Measurements from ENCODE around the gene C2orf80.
"Not testable (repeated sequence)": the region's sequence is repeated elsewhere in the genome, so short reads cannot be mapped to it uniquely, and the experiment has no call there.

The C2orf80 gene

DNA sequence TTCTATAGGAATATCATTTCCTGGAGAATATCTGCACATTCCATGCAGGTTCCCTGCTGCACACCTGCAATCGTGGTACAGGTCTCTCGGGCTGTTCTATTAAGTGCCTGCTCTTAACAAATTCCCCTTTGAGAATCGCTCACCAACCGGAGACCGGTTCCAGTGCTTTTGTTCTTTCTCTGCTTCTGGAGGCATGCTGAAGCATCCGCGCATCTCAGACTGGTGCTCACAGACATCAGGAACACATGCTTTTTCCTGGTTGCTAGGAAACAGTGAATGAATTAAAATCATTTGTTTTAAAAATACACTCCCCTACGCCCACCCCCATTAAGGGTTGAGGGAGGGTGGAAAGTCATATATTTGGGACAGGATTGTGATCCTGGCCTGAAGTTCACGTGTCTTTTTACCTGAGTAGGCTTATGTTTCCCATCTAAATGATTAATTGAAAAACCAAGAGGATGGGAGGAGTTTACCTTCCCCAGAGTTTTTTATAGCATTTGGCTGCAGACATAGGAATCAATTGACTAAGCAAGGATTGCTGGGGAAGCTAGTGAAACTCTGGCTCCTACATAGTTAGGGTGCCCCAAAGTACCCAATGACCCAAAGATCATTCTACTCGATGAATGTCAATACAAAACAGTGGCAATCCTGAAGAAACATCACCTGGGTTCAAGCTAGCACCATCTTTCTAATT lies at the start of gene C2orf80:
Gene C2orf80 (minus strand): TSS at position 221 of the 694 bp plus-strand sequence. CDS start 3,044 bp downstream, outside the sequence.
- DNase-seq (ENCODE audit: low read depth, low spot score) = no peak

DNA sequence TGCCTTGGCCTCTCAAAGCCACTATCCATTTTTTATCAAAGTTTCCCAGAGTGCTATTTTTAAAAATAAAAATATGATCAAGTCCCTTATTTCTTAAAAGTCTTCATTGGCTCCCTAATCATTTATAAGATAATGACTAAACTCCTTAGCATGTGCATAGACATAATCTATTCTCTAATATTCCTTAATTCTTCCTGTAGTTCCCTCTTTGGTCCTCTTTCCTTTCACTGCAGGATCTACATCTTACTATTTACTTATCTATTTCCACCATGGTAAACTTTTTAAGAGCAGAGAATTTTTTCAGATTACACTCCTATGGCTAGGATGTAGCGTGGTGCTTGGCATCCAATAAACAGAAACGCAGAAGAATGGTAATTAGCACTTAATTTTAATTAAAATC lies 46.0 kb upstream of the C2orf80 start:
- no peak for DNase-seq (ENCODE audit: low read depth, low spot score)

DNA sequence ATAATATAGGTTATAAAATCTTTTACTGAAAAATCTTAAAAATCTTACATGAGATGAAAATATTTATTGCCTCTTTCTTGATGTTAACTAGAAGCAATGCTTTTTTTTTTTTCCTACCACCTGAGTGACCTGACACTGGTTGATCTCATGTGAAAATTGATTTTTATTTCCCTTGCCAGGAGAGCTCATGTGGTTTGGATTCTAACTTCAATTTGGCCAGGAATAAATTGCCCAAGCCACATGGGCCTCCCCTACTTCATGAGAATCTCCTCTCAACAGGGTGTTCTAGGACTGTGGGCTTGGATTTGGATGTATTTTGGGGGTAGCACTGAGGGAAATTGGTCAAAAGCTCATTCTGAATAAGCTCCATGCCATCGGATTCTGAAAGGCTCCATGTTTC lies 45.0 kb upstream of the C2orf80 start:
- no peak for DNase-seq (ENCODE audit: low read depth, low spot score)

DNA sequence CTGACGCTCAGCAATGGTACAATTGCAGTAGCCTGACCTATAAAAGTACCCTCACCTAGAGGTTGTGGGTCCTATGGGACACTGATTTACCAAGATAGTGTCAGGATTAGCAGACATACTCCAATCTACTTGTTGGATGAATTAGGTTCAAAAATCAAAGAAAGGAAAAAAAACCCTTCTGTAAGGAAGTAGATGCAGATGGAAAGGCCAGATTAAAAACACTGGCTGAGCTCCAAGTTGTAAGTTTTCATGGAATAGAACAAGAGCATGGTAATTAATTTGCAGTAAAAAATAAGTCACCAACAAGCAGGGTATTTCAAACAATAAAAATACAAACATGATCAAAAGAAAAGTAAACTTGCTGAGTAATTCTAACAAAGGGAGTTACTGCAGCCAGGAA lies 38.6 kb upstream of the C2orf80 start:
- DNase-seq (ENCODE audit: low read depth, low spot score) = no peak

DNA sequence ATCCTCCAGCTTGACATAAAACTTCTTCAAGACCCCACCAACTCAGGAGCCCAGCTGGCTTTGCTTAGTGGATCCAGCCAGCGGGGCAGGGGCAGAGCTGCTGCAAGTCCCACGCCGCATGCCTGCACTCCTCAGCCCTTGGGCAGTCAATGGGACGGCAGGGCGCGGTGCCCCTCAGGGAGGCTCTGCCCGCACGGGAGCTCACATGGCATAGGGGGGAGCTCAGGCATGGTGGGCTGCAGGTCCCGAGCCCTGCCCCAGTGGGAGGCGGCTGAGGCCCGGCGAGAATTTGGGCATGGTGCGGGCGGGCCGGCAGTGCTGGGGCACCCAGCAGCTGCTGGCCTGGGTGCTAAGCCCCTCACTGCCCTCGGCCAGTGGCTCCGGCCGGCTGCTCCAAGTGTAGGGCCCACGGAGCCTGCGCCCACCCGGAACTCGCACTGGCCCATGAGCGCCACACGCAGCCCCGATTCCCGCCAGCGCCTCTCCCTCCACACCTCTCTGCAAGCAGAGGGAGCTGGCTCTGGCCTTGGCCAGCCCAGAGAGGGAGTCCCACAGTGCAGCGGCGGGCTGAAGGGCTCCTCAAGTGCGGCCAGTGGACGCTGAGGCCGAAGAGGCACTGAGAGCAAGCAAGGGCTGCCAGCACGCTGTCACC lies 37.9 kb upstream of the C2orf80 start:
- DNase-seq (ENCODE audit: low read depth, low spot score) = no peak

DNA sequence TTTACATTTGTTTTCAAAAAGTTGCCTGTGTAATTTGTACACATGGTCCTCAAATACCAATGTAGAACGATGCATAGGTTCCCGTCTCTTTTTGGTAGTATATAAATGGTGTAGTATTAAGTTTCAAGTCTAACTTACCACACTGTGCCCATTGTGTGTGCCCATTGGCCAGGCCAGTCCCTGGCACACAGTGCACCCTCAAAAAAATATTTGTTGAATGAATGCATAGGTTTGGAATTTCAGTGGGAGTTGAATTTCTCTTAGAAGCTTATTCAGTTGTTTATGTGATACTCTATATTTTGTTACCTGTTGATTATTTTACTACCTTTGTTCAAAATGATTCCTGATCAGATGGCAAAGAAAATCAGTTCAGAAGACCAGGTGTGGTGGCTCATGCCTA lies 35.0 kb upstream of the C2orf80 start:
- no peak for DNase-seq (ENCODE audit: low read depth, low spot score)

DNA sequence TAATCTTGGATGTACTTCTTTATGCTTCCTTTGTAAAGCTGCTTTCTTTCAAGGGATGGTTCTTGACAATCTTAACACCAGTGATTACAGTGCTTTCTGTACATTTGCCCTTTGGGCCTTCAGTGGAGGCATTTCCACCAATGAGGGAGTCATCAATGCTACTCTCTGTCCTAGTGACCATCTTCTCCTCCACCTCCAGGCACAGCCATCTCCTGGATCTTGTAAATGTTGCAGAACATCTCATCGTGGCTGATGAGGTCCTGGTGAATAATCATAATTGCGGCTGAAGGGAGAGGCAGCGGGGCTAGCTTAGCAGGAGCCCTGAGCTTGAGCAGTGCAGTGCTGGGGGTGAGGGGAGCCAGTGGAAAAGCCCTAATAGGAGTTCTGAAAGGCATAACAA lies 32.5 kb upstream of the C2orf80 start:
- DNase-seq (ENCODE audit: low read depth, low spot score) = no peak

DNA sequence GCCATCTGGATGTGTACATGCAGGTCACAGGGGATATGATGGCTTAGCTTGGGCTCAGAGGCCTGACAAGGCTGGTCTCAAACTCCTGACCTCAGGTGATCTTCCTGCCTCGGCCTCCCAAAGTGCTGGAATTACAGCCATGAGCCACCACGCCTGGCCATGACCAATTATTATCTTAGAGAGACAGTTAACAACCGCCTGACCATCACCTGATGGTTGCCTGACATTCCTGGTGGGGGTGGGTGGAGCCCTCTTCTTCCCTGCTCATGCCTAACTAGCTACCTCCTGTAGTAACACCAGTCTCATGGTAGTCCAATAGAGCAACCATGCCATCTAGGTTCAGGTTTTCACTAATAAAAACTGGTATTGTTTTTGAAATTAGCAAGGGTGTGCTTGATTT lies 32.0 kb upstream of the C2orf80 start:
- not testable (repeated sequence) for DNase-seq (ENCODE audit: low read depth, low spot score)

DNA sequence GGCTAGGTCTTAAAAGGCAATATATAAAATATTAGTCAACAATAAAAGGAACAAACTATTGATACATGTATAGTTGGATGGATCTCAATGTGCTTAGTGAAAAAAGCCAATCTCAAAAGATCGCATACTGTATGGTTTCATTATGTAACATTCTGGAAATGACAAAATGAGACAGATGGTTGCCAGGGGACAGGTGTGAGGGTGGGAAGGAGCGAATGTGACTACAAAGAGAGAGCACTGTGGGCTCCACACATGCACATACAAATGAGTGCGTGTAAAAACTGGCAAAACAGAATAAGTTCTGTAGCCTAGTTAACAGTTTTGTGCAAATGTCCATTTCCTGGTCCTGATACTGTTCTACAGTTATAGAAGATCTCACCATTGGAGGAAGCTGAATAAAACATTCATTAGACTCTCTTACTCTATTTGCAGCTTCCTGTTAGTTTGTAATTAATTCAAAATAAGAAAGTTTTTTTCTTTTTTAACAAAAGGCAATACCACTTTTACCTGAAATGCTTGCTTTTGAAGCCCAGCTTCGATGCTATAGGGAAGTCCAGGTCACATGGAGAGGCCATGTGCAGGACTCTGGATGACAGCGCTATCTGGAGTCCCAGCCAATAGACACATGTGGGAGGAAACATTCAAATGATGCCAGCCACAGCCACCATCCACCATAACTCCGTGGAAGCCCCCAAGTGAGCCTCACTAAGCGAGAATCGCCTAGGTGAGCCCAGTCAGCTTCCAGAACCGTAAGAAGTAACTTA lies 21.0 kb upstream of the C2orf80 start:
- DNase-seq (ENCODE audit: low read depth, low spot score) = no peak

DNA sequence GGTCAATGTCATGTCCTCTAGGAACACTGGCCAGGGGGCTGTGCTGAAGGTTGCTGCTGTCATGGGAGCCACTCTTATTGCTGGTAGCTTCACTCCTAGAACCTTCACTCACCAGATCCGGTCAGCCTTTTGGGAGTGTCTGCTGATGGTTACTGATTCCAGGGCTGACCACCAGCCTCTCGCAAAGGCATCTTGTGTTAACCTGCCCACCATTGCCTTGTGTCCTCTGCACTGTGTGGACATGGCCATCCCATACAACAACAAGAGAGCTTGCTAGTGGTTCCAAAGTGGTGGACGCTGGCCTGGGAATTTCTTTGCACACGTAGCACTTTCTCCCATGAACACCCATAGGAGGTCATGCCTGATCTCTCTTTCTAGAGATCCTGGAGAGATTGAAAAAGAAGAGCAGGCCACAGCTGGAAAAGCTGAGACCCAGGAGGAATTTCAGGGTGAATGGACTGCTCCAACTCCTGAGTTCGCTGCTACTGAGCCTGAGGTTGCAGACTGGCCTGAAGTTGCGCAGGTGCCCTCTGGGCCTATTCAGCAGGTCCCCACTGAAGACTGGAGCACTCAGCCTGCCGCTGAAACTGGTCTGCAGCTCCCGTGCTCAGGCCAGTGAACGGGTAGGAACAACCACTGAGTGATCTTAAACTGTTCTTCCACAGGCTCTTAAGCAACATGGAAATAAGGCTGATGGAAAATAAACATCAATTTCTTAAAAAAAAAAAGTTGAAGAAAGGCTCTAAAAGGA lies 18.7 kb upstream of the C2orf80 start:
- no peak for DNase-seq (ENCODE audit: low read depth, low spot score)

DNA sequence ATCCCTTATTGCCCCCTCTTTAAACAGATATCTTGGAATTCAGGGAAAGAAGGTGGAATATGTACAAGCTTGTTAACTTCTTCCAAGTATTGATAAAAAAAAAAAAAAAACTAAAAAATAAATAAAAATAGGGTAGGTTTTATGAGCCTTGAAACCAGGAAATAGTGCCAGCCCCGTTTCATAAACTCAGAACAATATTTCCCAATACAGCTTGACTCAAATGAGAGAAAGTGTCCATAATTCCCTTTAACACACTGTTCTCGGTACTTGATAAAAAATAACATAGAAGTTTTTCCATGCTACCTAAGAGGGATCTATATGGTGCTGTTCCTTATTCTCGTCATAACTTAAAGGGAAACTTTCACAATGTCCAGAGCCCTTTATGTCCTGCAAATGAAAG lies 17.9 kb upstream of the C2orf80 start:
- DNase-seq (ENCODE audit: low read depth, low spot score) = no peak

DNA sequence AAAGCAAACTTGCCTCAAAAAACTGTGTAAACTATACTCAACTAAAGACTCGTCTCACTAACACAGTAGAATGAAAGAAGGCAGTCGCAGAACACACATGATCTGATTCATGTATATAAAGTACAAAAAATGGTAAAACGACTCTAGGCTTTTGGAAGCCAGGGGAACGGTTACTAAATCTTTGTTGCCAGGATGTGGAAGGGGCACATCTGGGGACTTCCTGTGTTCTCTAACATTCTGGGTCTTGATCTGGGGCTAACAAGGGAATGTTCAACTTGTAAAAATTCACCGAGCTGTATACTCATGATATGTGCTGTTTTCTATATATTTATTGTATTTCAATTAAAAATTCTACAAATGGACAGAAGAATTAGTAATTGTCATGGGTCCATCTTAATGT lies 14.3 kb upstream of the C2orf80 start:
- no peak for DNase-seq (ENCODE audit: low read depth, low spot score)

DNA sequence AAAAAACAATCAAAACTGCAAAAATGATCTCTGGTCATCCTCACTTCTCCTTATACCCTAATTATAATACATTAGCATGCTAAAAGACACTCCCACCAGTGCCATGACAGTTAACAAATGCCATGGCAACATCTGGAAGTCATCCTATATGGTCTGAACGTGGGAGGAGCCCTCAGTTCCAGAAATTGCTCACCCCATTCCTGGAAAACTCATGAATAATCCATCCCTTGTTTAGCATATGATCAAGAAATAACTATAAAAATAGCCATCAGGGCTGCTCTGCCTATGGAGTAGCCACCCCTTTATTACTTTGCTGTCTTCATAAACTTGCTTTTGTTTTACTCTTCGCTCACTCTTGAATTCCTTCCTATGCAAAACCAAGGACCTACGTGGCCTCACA lies 5.7 kb upstream of the C2orf80 start:
- no peak for DNase-seq (ENCODE audit: low read depth, low spot score)

DNA sequence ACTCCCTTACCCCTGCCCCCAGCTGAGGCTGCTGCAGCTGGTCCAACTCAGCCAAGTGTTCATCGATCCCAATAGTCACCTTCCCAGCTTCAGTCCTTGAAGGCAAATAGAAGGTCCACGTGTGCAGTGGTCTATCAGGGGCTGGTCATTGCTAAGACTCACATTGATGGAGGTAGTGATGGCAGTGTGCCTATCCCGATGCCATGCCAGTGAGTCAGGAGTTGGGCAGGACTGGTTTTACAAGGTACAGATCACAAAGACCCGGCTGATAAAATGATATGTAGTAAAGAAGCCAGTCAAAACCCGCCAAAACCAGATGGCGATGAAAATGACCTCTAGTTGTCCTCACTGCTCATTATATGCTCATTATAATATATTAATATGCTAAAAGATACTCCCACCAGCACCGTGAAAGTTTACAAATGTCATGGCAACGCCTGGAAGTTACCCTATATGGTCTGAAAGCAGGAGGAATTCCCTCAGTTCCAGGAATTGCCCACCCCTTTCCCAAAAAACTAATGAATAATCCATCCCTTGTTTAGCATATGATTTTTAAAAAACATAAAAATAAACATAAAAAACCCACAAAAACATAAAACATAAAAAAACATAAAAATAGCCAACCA lies 2.9 kb upstream of the C2orf80 start:
- no peak for DNase-seq (ENCODE audit: low read depth, low spot score)

DNA sequence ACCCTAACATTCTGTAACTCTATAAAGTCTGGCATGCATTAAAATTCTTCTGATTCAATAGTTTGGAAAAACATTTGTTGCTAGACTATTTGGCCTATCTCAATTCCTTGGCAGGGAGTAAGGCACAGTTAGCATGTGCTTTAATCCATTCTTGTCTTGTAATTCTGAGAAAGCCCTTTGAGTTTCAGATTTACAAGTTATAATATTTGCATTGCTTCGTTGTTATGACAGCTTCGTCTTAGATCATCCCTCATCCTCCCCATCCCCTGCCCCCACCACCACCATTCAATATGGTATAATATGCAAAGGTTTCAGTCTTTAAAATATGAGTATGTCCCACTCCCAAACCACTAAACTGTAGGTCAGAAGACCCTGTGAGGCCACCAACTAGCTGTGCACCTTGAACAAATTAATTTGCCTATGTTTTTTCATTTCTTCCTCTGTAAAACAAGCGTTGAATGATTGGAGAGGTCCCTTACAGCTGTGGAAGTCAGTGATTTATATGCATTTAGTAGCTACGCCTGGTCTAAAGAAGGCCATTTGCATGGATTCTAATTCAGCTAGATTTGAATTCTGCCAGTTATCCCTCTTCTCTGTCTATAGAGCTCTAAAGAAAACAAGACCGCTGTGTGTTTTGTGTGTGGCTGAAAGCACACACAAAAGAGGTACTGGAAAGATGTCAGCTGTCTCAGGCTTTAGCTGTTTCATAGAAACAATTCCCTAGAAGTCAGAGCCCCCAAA lies 591 bp downstream of the C2orf80 start:
- no peak for DNase-seq (ENCODE audit: low read depth, low spot score)

DNA sequence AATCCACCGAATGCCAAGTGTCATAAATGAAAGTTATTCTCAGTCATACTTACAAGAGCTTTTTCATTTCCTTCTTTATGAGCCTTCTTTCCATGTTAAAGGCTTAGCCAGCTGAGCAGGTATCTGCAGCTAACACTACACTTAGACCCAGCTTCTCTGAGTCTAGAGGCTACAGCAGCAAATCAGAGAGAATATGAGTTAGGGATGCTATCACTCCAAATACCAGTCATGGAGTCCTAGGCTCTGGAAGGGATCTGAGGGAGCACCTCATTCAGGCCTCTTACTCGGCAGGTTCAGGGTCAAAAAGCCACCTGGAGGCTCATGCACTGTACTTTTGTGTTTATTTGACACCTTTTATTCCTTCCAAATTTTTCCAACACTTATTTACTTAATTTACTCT lies 2.9 kb downstream of the C2orf80 start:
- DNase-seq (ENCODE audit: low read depth, low spot score) = no peak

DNA sequence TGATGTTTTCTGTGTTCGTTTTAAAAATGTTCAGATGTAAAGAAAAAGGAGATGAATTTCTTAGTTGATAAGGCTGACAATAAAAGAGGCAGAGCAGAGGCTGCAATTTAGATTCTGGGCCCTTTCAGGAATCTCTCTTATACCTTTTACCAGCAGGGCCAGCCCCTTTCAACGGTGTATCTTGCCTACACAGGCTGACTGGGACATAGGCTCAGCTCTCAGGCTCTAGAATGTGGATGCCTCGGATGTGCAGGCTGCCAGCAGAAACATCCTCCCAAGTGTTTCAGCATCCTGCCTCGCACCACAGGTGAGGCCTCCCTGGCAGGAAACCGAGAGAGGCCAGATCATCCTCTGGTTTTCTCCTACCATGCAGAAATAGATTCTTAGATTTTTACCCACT lies 3.4 kb downstream of the C2orf80 start:
- DNase-seq (ENCODE audit: low read depth, low spot score) = no peak

DNA sequence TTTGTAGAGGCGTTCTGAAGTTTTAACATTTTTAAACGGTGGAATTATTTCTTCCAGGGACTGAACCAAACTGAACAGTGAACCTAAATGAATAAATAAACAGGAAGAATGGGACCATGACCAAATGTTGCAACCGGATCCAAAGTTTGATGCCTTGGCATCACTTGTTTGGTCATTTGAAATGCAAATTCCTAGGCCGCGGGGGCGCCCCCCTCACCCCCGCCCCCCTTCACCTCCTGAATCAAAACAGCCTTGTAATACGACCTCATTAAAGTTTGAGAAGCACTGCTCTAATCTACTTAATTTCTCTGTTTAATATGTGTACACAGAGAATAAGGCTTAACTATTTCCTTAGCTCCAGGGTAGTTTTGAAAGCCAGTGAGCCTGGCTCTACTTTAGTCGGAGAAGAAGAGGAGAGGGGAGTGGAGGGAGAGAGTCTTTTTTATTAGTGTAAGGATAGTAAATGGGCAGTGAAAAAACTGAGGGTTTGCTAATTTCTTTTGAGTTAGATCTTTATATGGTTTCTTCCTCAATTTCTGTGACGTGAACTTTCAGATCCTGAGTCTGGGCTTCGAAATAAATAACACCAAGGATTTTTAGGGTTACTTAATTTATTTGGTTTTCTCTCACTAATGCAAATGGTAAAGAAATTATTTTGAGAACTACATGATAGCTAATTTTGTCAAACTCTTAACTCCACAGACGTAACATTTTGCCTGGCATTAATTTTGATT lies 5.7 kb downstream of the C2orf80 start:
- DNase-seq (ENCODE audit: low read depth, low spot score) = no peak

DNA sequence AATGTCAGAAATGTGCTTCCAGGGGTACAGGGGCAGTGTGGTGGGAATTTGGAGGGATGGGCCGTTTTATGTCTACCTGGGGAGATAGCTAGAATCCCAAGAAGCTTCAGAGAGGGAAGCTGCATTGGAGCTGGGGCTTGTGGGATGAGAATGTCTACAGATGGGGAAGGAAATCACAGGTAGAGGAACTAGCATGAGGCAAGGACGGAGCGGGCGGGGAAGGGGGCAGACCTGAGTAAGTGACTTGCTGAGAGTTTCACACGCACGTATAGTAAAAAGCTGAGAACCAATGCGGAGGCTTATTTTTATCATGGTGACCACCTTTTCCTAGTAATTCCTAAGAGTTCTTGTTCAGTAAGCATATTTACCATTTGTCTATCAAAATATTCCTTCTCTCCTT lies 6.3 kb downstream of the C2orf80 start:
- DNase-seq (ENCODE audit: low read depth, low spot score) = no peak

DNA sequence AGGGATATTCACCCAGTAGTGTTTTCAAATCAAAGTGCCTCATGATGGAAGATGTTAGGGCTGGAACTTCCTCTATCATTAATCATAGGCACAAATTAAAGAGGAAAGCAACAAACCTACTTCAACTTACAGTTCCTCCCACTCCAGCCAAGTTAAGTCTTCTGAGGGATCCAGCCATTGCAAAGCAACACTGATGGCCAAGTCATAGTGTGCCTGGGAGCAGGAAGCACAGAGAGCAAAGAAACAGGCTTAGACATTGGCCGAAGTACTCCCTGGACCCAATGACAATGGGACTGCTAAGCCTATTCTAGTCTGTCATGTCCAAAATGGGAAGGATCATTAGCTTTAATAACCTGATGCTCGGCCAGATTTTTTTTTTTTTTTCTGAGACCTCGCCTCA lies 7.0 kb downstream of the C2orf80 start:
- DNase-seq (ENCODE audit: low read depth, low spot score) = no peak

Data from activated CD4-positive, CD25-positive, alpha-beta regulatory T cell treated with anti-CD3 and anti-CD28 coated beads, Interleukin-2, amount 50 U/mL, for 16 hours (primary cell).